ENCODE measurements around the gene FRMPD4. TPM values are rescaled to one million over a fixed set of nuclear protein-coding genes. Genes with fewer than 3 reads are reported as not detected.

The FRMPD4 gene
- total RNA-seq, 1 donor from 2014 or later = 34.5 TPM

- DNase-seq = no peak
Measured at GRCh38 chrX:12304261-12304660, 166.0 kb downstream of the FRMPD4 start.

- DNase-seq = no peak
Measured at GRCh38 chrX:12307961-12308360, 169.7 kb downstream of the FRMPD4 start.

- DNase-seq = peak; percentile 6
Measured at GRCh38 chrX:12308420-12308819, 170.1 kb downstream of the FRMPD4 start.

- DNase-seq = no peak
Measured at GRCh38 chrX:12309040-12309743, 170.9 kb downstream of the FRMPD4 start.

- DNase-seq = no peak
Measured at GRCh38 chrX:12309744-12310076, 171.4 kb downstream of the FRMPD4 start.

- DNase-seq = no peak
Measured at GRCh38 chrX:12314651-12315050, 176.4 kb downstream of the FRMPD4 start.

- no peak for DNase-seq
Measured at GRCh38 chrX:12315526-12315925, 177.3 kb downstream of the FRMPD4 start.

- DNase-seq = no peak
Measured at GRCh38 chrX:12319003-12319519, 180.8 kb downstream of the FRMPD4 start.

GRCh38 chrX:12319992-12320391, 181.7 kb downstream of the FRMPD4 start:
- DNase-seq = no peak

- DNase-seq = no peak
Measured at GRCh38 chrX:12322031-12322430, 183.8 kb downstream of the FRMPD4 start.

GRCh38 chrX:12325171-12325570, 186.9 kb downstream of the FRMPD4 start:
- no peak for DNase-seq

- no peak for DNase-seq
Measured at GRCh38 chrX:12327836-12328235, 189.6 kb downstream of the FRMPD4 start.

- no peak for DNase-seq
Measured at GRCh38 chrX:12329476-12329875, 191.2 kb downstream of the FRMPD4 start.

- DNase-seq = no peak
Measured at GRCh38 chrX:12330841-12331240, 192.6 kb downstream of the FRMPD4 start.

GRCh38 chrX:12332786-12333347, 194.6 kb downstream of the FRMPD4 start:
- no peak for DNase-seq

GRCh38 chrX:12339921-12340320, 201.6 kb downstream of the FRMPD4 start:
- no peak for DNase-seq

- no peak for DNase-seq
Measured at GRCh38 chrX:12344954-12345353, 206.7 kb downstream of the FRMPD4 start.

- no peak for DNase-seq
Measured at GRCh38 chrX:12349201-12349600, 210.9 kb downstream of the FRMPD4 start.

GRCh38 chrX:12352922-12353321, 214.6 kb downstream of the FRMPD4 start:
- no peak for DNase-seq

GRCh38 chrX:12360383-12360782, 222.1 kb downstream of the FRMPD4 start:
- DNase-seq = no peak

- no peak for DNase-seq
Measured at GRCh38 chrX:12360986-12361598, 222.8 kb downstream of the FRMPD4 start.

GRCh38 chrX:12363216-12363615, 224.9 kb downstream of the FRMPD4 start:
- DNase-seq = no peak

- no peak for DNase-seq
Measured at GRCh38 chrX:12366440-12366839, 228.2 kb downstream of the FRMPD4 start.

- DNase-seq = no peak
Measured at GRCh38 chrX:12367254-12367653, 229.0 kb downstream of the FRMPD4 start.

All from occipital lobe (tissue), 2 donors.